ENCODE data around the gene DCC.

GRCh38 chr18:52963481-52963880, 623.5 kb downstream of the DCC start:
- TF ChIP-seq CTCF (IDR thresholded peaks at IDR 0.05) (no peak), POLR2A (IDR thresholded peaks at IDR 0.05) (no peak)

Data from testis (tissue), 2 donors.